HG02973 (cell line): ENCODE results near the gene ERG28.
A peak's percentile ranks its signal among the peaks of the same experiment; 100 is the strongest.
"Not testable (repeated sequence)": the region's sequence is repeated elsewhere in the genome, so short reads cannot be mapped to it uniquely, and the experiment has no call there.

Experiments
- ATAC-seq: cut with Tn5 transposase; IDR thresholded peaks from one replicate; pipeline ENCODE4 v1.9.1; 2021; ENCODE audit warnings: moderate library complexity; ENCODE audit not compliant: unreplicated experiment

The ERG28 gene

GRCh38 chr14:75660630-75661498, at the start of gene ERG28, which contains the start of gene TTLL5:
TSS of gene ERG28 (minus strand) at chr14:75660876. CDS start at chr14:75657502, 3,374 bp downstream.
TSS of gene TTLL5 (plus strand) at chr14:75661246. CDS start at chr14:75663150, 1,904 bp downstream.
- peak; percentile 93 for ATAC-seq

- ATAC-seq: no peak
Observed at GRCh38 chr14:75709207-75709812, 48.6 kb upstream of the ERG28 start.

- no peak for ATAC-seq
Observed at GRCh38 chr14:75705014-75705413, 44.3 kb upstream of the ERG28 start.

- ATAC-seq: no peak
Observed at GRCh38 chr14:75703467-75703866, 42.8 kb upstream of the ERG28 start.

GRCh38 chr14:75702616-75703261, 42.1 kb upstream of the ERG28 start:
- ATAC-seq: no peak

GRCh38 chr14:75702122-75702521, 41.4 kb upstream of the ERG28 start:
- ATAC-seq: no peak

GRCh38 chr14:75700295-75700694, 39.6 kb upstream of the ERG28 start:
- no peak for ATAC-seq

- ATAC-seq: no peak
Observed at GRCh38 chr14:75699331-75699730, 38.7 kb upstream of the ERG28 start.

- ATAC-seq: no peak
Observed at GRCh38 chr14:75697918-75698317, 37.2 kb upstream of the ERG28 start.

- no peak for ATAC-seq
Observed at GRCh38 chr14:75697386-75697785, 36.7 kb upstream of the ERG28 start.

GRCh38 chr14:75695025-75695424, 34.3 kb upstream of the ERG28 start:
- ATAC-seq: not testable (repeated sequence)

GRCh38 chr14:75690010-75690409, 29.3 kb upstream of the ERG28 start:
- ATAC-seq: no peak

GRCh38 chr14:75689012-75689411, 28.3 kb upstream of the ERG28 start:
- no peak for ATAC-seq

GRCh38 chr14:75685910-75686309, 25.2 kb upstream of the ERG28 start:
- no peak for ATAC-seq

GRCh38 chr14:75675265-75675960, 14.7 kb upstream of the ERG28 start:
- no peak for ATAC-seq

- peak; percentile 65 for ATAC-seq
Observed at GRCh38 chr14:75673345-75674035, 12.8 kb upstream of the ERG28 start.

- ATAC-seq: no peak
Observed at GRCh38 chr14:75672605-75673192, 12.0 kb upstream of the ERG28 start.

- ATAC-seq: no peak
Observed at GRCh38 chr14:75667099-75667765, 6.6 kb upstream of the ERG28 start.

GRCh38 chr14:75662966-75663365, 2.3 kb upstream of the ERG28 start:
- ATAC-seq: no peak

- ATAC-seq: no peak
Observed at GRCh38 chr14:75661499-75661814, 781 bp upstream of the ERG28 start.
